AG09309 (cell line): ENCODE measurements around the gene JPH4.

Experiments
- DNase-seq: peaks from one replicate; pipeline ENCODE4 v3.0.0-alpha.2; 2010; ENCODE audit warnings: low read depth
- H3K4me3 ChIP-seq: 2 replicates; pipeline ENCODE4 v1.5.1; 2011; ENCODE audit warnings: mild to moderate bottlenecking, low read depth, low read length, moderate library complexity; ENCODE audit not compliant: control insufficient read depth
- TF ChIP-seq, protein P1 (sequence below): IDR thresholded peaks from 2 replicates; pipeline ENCODE4 v1.5.1; 2011; ENCODE audit warnings: mild to moderate bottlenecking, low read depth, low read length, inconsistent platforms; ENCODE audit not compliant: insufficient read depth, control insufficient read depth; ENCODE audit errors: missing control alignments

JPH4 gene

DNA sequence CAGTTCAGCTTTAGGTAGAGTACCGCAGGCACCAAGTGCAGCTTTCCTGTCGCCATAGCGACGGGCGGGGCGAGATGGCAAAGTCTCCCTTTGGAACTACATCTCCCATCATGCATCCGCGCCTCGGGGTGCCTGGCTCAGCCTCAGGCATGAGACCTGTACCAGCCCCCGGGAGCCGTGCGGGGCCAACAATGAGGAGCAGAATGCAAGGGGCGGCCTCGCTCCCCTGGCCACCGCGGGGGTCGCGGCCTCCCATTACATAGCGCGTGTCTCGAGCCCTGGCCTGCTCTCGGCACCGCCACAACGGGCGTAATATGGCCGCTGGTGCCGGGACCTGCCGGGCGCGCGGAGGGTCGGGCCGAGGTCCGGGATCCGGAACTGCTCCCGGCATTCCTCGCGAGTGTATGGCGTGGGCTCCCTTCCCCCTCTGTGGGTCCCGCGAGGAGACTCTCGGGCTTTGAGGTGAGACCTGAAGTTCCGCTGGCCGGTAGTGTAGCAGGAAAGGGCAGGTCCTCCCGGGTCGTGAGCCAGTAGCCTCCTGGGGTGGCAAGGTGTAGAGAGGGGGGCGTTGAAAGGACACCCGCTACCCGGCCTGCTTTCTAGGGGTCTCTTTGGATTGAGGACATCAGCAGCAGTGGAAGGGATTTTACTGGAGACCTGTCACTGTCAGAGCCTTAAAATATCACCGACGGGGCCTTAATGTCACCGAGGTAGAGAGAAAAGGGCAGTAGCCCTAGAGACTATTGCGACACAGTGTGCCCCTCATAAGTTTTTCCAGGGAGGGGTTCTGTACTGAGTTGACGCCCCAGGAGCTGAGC lies 22.5 kb downstream of the JPH4 start, which contains the start of gene THTPA:
THTPA (plus strand) TSS at position 390 of the 818 bp plus-strand sequence. CDS start 487 bp downstream, outside the sequence.
- TF ChIP-seq, protein P1, sequence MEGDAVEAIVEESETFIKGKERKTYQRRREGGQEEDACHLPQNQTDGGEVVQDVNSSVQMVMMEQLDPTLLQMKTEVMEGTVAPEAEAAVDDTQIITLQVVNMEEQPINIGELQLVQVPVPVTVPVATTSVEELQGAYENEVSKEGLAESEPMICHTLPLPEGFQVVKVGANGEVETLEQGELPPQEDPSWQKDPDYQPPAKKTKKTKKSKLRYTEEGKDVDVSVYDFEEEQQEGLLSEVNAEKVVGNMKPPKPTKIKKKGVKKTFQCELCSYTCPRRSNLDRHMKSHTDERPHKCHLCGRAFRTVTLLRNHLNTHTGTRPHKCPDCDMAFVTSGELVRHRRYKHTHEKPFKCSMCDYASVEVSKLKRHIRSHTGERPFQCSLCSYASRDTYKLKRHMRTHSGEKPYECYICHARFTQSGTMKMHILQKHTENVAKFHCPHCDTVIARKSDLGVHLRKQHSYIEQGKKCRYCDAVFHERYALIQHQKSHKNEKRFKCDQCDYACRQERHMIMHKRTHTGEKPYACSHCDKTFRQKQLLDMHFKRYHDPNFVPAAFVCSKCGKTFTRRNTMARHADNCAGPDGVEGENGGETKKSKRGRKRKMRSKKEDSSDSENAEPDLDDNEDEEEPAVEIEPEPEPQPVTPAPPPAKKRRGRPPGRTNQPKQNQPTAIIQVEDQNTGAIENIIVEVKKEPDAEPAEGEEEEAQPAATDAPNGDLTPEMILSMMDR: no peak
- H3K4me3 ChIP-seq: peak within 1 kb of the TSS; percentile 64
- peak; percentile 34 for DNase-seq

DNA sequence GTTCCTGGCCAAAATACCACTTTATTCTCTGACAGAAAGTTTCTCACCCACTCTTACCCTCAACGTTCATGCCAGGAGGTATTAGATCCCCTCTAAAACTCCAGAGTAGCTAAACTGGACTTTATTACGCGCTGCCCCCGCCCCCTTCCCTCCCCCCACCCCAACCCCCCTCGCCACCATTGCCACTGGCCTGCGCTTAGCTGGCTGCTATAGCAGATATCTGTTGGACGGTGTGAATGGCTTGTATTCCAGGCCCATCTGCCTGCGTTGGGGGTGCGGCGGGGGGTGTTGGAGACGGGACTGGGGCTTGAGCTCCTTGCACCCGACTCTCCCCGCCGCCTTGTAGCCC lies 23.1 kb downstream of the JPH4 start:
- TF ChIP-seq, protein P1: no peak
- peak overlapping the region; percentile 64 for H3K4me3 ChIP-seq

DNA sequence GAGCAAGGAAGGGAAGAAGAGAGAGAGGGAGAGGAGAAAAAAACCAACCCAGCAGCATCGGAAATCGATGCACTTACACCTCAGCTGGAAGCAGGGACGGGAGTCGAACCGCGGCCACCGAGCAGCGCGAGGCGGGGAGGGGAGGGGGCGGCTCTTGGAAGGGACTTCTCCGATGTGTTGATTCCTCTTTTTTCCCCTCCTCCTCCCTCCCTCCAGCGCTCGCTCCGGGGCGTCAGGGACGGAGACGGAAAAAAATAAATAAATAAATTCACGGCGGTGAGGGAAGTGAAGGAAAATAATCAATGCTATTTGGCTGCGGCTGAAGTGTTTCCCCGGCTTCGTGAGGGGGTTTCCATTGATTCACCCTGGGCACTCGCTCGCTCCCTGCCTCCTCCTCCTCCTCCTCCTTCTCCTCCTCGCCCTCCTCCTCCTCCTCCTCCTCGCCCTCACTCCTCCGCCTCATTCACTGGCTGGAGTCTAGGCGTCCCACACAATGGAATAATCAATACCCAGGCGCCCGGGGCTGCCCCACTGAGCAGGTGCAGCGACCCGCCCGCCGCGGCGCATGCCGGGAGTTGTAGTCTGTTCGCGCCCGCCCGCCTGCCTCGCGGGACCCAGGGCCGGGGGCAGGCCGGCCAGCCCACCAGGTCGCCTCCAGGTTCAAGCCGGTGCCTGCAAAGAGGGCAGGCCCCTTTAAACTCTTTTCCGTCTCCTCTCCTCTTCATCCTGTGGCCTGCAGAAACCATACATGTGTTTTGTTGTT lies 27.1 kb downstream of the JPH4 start, which contains the start of gene ZFHX2:
ZFHX2 (minus strand) TSS at position 500 of the 763 bp plus-strand sequence. CDS start 16,440 bp downstream, outside the sequence.
- DNase-seq: no peak
- TF ChIP-seq, protein P1: no peak
- peak within 1 kb of the TSS; percentile 58 for H3K4me3 ChIP-seq

More for the DNA sequence above, 23.1 kb downstream of the JPH4 start:
- no peak for DNase-seq

DNA sequence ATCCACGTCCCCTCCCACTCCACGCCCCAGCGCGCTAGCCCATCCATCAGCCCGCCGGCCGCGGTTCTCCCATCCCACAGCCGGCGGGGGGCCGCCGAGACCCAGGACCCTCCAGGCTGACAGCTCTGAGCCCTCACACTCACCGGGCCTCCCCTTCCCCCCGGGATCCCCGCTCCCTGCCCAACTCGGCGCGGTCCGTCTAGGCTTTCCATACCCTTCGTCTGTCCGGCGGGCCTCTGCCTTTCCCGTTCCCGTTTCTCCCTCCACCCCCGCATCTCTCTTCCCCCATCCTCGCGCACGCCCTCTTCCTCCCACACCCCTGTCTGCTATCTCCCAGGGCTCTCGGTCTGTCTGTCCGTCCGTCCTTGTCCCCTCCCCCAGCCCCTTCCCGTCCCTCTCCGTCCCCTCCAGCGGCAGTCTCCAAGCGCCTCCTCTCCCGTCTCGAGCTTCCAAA lies 27.8 kb downstream of the JPH4 start:
- TF ChIP-seq, protein P1: no peak
- no peak for DNase-seq
- peak overlapping the region; percentile 58 for H3K4me3 ChIP-seq

DNA sequence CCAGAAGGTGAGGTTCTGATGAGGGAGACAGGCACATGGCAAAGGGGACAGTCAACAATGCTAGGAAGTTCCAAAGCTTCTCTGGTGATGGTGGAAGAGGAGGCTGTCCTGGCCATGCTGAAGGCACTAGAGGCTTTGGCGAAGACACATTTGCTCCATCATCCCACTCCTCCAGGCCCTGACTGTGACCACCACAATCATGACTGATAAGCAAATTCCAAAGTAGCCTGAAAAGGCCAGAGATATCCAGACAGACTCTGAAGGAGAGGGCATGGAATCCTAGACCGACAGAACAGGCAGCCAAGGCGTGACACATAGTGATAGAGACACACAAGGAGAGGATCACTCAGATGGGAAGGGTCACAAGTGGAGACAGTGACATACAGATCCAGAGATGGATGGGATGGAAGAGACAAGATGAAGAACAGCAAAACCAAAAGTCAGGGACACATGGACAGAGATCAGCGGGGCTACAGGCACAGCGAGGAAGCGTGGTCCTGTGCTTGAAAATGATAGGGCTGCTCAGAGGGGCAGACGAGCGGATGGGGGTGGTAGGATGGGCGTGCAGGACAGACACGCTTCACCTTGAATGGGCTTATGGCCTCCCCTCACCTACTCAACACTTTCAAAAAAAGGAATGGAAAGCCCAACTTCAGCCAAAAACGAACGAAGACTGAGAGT lies 28.3 kb downstream of the JPH4 start:
- TF ChIP-seq, protein P1: no peak
- DNase-seq: no peak
- peak overlapping the region; percentile 58 for H3K4me3 ChIP-seq
